GM19035 (cell line): Measurements from ENCODE around the gene COX8C.
"Not testable (repeated sequence)": the region's sequence is repeated elsewhere in the genome, so short reads cannot be mapped to it uniquely, and the experiment has no call there.

ENCODE experiments used
- ATAC-seq: cut with Tn5 transposase; IDR thresholded peaks from one replicate; pipeline ENCODE4 v1.9.1; 2021; ENCODE audit not compliant: unreplicated experiment

The COX8C gene

DNA sequence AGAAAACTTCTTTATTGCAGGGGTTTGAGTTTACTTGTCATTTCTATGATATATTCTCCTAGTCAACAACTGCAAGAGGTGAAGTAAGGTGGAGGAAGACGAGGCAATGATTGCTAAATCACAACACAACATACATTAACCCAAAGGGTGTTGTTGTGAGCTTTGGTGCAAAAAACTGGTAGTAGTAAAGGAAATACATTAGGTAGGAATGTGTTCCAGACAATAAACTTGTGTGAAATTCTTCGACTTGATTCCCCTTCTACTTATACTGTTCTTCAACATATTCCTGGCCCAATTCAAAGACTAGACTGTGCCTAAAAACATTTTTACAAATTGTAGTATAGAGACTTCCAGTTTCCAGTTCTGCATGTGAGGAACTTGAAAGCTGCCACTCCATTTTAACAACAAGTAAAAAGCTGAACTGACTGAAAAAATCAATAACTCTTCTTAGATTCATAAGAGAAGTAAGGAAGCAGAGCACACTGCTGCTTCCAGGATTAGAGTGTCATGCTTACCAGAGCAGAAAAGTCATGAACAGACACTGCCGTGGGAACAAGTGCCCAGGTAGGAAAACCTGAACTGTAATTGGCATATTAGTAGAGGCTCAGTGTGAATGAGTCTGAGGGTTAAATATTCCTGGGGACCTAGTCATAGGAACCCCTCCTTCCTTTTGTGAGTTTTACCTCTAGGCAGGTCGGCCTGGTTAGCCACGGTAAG lies 22.2 kb downstream of the COX8C start:
- ATAC-seq = peak; percentile 4

DNA sequence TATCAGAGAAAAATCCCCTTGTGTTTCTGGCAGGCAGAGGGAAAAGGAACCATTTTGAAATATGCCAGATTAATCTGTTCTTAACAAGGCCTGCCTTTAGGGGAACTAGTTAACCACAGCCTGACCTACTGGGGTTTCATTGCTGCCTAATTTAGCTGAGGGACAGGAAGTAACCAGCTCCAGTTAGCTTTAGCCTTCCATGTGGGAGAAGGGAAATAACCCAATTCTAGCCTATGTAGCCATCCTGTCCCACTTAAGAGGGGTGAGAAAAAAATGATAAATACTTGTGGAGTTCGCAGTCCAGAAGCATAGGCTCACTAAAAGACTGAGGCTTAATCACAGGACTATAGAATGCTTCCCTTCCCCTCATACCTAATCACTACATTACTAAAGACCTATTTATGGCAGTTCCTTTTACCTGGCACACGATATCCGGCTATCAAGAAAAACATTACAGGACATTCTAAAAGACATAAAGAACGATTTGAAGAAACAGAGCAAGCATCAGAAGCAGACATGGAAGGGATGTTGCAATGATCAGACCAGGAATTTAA lies 22.8 kb downstream of the COX8C start:
- peak; percentile 88 for ATAC-seq

DNA sequence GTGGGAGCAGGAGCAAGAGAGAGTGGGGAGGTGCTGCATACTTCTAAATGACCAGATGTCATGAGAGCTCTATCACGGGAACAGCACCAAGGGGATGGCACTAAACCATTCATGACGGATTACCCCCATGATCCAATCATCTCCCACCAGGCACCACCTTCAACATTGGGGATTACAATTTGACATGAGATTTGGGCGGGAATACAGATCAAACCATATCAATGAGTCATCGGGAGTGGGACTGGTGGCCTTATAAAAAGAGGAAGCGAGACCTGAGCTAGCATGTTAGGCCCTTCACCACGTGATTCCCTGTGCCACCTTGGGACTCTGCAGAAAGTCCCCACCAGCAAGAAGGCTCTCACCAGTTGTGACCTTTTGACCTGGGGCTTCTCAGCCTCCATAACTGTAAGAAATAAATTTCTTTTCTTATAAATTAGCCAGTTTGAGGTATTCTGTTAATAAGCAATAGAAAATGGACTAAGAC lies 28.7 kb downstream of the COX8C start:
- peak; percentile 95 for ATAC-seq

DNA sequence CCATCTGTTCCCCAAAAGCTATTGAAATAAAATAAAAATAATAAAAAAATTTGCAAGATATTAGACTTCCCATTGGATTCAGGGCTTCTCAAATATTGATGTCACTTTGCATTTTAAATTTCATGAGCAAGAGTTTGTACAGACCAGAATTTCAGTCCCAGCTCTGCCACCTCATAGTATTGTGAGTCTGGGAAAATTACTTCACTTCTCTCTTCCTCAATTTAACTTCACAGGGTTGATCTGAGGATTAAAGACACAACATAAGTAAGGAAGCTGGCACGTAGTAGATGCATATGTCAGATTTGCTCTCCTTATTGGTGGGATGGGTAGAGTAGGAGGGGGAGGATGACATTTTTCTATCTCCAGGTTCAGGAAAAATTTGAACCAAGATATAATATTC lies 32.8 kb downstream of the COX8C start:
- no peak for ATAC-seq

DNA sequence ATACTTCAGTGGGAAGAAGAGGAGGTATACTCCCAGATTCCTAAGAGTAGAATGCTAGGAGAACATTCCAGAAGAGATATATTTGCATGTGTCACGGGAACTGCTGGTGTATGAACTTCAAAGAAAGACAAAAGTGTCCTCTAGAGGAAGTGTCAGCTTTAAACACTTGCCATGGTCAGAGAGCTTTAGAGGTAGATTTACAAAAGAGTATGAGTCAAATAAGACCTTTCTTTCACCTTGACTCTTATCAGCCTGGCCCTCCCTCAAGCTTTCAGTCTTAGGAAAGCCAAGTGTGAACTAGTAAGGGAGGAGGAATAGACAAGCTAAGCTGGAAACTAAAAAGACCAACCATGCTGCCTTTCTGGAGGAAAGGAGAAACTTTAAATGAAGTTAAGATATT lies 34.7 kb downstream of the COX8C start:
- ATAC-seq = no peak

DNA sequence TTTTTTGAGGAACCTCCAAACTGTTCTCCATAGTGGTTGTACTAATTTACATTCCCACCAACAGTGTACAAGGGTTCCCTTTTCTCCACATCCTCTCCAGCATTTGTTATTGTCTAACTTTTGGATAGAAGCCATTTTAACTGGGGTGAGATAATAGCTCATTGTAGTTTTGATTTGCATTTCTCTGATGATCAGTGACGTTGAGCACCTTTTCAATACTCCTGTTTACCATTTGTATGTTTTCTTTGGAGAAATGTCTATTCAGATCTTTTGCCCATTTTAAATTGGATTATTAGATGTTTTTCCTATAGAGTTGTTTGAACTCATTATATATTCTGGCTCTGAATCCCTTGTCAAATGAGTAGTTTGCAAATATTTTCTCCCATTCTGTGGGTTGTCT lies 37.3 kb downstream of the COX8C start:
- not testable (repeated sequence) for ATAC-seq

DNA sequence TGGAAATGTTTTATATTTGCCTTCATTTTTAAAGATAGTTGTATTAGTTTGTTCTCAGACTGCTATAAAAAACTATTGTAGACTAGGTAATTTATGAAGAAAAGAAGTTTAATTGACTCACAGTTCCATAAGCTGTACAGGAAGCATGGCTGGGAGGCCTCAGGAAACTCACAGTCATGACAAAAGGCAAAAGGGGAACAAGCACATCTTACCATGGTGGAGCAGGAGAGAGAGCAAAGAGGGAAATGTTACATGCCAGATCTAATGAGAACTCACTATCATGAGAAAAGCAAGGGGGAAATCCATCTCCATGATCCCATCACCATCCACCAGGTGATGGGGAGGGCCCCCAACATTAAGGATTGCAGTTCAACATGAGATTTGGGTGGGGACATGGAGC lies 48.2 kb downstream of the COX8C start:
- no peak for ATAC-seq

DNA sequence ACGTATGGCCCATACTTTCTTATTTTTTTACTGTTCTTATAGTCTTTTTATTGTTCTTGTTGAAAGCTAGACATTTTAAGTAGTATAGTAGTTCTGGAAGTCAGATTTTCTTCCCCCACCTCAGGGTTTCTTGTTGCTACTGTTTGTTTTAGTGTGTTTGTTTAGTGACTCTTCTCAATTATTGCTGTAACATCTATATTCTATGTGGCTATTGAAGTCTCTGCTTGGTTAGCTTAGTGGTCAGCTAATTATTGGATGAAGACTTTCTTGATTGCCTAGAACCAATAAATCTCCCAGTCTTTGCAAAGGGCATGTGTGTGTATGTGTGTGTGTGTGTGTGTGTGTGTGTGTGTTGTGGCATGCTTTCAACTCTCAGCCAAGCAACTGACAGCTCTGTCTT lies 49.5 kb downstream of the COX8C start:
- no peak for ATAC-seq
